ENCODE data around the gene CENPE. TPM values are rescaled to one million over a fixed set of nuclear protein-coding genes. Genes with fewer than 3 reads are reported as not detected.

CENPE gene
- total RNA-seq, 8 experiments from 2014 or later = 2.0 to 20.3 (median 2.9) TPM

GRCh38 chr4:103067841-103068547 is 130.1 kb downstream of the CENPE start:
- WGBS, 10 experiments = 17 to 100% (median 94%) methylated on average over 1 to 2 of the region's 2 CpGs
- no peak for ATAC-seq (replicated peaks in 6 of 8)
- Histone ChIP-seq H3K27ac (no peak overlapping the region), H3K4me3 (no peak overlapping the region), H3K4me1 (replicated peaks in 1 of 2) (no peaks in the 10 kb centered on the region)
- in situ Hi-C loops (cut with MboI; ENCODE audit: low pct_unique_long_range_greater_than_20kb in 2 of 9, low sequenced_read_pairs in 9 of 9, unreplicated experiment in 9 of 9) = no loop called here

- WGBS, 10 experiments = 67 to 100% (median 100%) methylated on average over 1 to 2 of the region's 2 CpGs; no CpG with 5 or more reads in 1 of the 10 experiments
- Histone ChIP-seq H3K4me3 (no peak overlapping the region), H3K27ac (no peak overlapping the region), H3K4me1 (replicated peaks in 1 of 2) (no peaks in the 10 kb centered on the region)
- no peak for ATAC-seq (replicated peaks in 6 of 8)
- in situ Hi-C loops (cut with MboI; ENCODE audit: low pct_unique_long_range_greater_than_20kb in 2 of 9, low sequenced_read_pairs in 9 of 9, unreplicated experiment in 9 of 9) = no loop called here
Observed at GRCh38 chr4:103060453-103061148, 137.5 kb downstream of the CENPE start.

Other genes starting within 250 kb of the CENPE start
- 1 to 10 TPM in 2 of 8 experiments, under 1 TPM in 6; 0.28 to 9.1 (median 0.81) TPM for gene SLC9B1, start 178.6 kb downstream of the CENPE start, total RNA-seq
- gene SLC9B2, start 121.6 kb downstream of the CENPE start, total RNA-seq = 10 to 100 TPM; 13.9 to 61.2 (median 21.4) TPM
- 10 to 100 TPM; 17.0 to 91.9 (median 34.3) TPM for gene BDH2, start 98.5 kb downstream of the CENPE start, total RNA-seq